OCI-LY7 (cell line): ENCODE results near the gene MTSS2. TPM values are rescaled to one million over a fixed set of nuclear protein-coding genes. Genes with fewer than 3 reads are reported as not detected.
A peak's percentile ranks its signal among the peaks of the same experiment; 100 is the strongest.

Experiments used
- Bru-seq: library from RNA; stranded (reverse); fragments of 400-500 nt; gene quantifications from one replicate; lab custom pipeline; 2021; lab: Mats Ljungman, UMichigan
- BruChase-seq, 2 experiments: library from RNA; stranded (reverse); fragments of 400-500 nt; gene quantifications; one replicate each; lab custom pipeline; 2021; lab: Mats Ljungman, UMichigan
- BruUV-seq: library from RNA; stranded (reverse); fragments of 400-500 nt; replicated peaks from 2 replicates; lab custom pipeline; 2021; lab: Mats Ljungman, UMichigan
- CTCF ChIA-PET: fragments of 300-600 bp; sonication (Branson Sonifier 250); formaldehyde crosslinking; loops from one replicate; lab custom pipeline; 2022; ENCODE audit warnings: antibody characterized with exemption; ENCODE audit not compliant: unreplicated experiment; lab: Charles Lee
- POLR2A ChIA-PET: fragments of 300-600 bp; sonication (Branson Sonifier 250); formaldehyde crosslinking; loops from one replicate; lab custom pipeline; 2022; ENCODE audit warnings: antibody characterized with exemption; lab: Charles Lee
- DNase-seq: peaks from one replicate; pipeline ENCODE4 v3.0.0-alpha.2; 2015; ENCODE audit warnings: low spot score
- H2AFZ ChIP-seq: fragments of 200-600 bp; sonication (generic), shearing (Covaris generic); 2 replicates; pipeline ENCODE4 v1.6.1; 2014; ENCODE audit warnings: mild to moderate bottlenecking, antibody characterized with exemption, low read length, moderate library complexity
- H3K27ac ChIP-seq: fragments of 200-600 bp; sonication (generic); 2 replicates; pipeline ENCODE4 v1.5.1; 2014; ENCODE audit warnings: mixed run types, low read depth, mild to moderate bottlenecking, moderate library complexity, low read length, inconsistent platforms; ENCODE audit not compliant: poor library complexity, severe bottlenecking
- H3K36me3 ChIP-seq: fragments of 200-600 bp; sonication (generic); 2 replicates; pipeline ENCODE4 v1.6.1; 2014; ENCODE audit warnings: mild to moderate bottlenecking, antibody characterized with exemption, low read length, moderate library complexity, mixed read lengths; ENCODE audit not compliant: insufficient read depth
- H3K4me1 ChIP-seq: fragments of 200-600 bp; sonication (generic); 2 replicates; pipeline ENCODE4 v1.5.1; 2014; ENCODE audit warnings: mild to moderate bottlenecking, low read length; ENCODE audit not compliant: insufficient read depth, poor library complexity, severe bottlenecking
- H3K4me2 ChIP-seq: fragments of 200-600 bp; sonication (generic); 2 replicates; pipeline ENCODE4 v1.6.1; 2014; ENCODE audit warnings: mild to moderate bottlenecking, low read length
- H3K4me3 ChIP-seq: fragments of 200-600 bp; sonication (generic); 2 replicates; pipeline ENCODE4 v1.5.1; 2014; ENCODE audit warnings: mild to moderate bottlenecking, low read depth, low read length; ENCODE audit not compliant: poor library complexity, severe bottlenecking
- H3K79me2 ChIP-seq: fragments of 200-600 bp; sonication (generic); 2 replicates; pipeline ENCODE4 v1.6.1; 2016; ENCODE audit warnings: low read depth, mild to moderate bottlenecking, low read length, moderate library complexity, mixed read lengths; ENCODE audit not compliant: insufficient read depth
- H3K9me2 ChIP-seq: fragments of 200-600 bp; sonication (generic); 2 replicates; pipeline ENCODE4 v1.6.1; 2016; ENCODE audit warnings: mild to moderate bottlenecking, low read length, mixed read lengths; ENCODE audit not compliant: insufficient read depth
- H3K9me3 ChIP-seq: fragments of 200-600 bp; sonication (generic); 2 replicates; pipeline ENCODE4 v1.6.1; 2014; ENCODE audit warnings: mild to moderate bottlenecking, mixed run types, low read length, mixed read lengths
- H4K20me1 ChIP-seq: fragments of 200-600 bp; sonication (generic); 2 replicates; pipeline ENCODE4 v1.6.1; 2014; ENCODE audit warnings: mild to moderate bottlenecking, antibody characterized with exemption, low read length, moderate library complexity, mixed read lengths; ENCODE audit not compliant: insufficient read depth
- EZH2phosphoT487 ChIP-seq: fragments of 200-600 bp; sonication (generic); IDR thresholded peaks from 2 replicates; pipeline ENCODE4 v1.6.1; 2018; ENCODE audit warnings: low read depth, borderline replicate concordance, mild to moderate bottlenecking, mixed run types, antibody characterized with exemption, low read length, moderate library complexity, mixed read lengths
- intact Hi-C: fragments of 100-400 bp; cut with micrococcal nuclease; formaldehyde crosslinking; loops from one replicate; pipeline ENCODE4 v1.10.0; 2022; ENCODE audit not compliant: unreplicated experiment
- long read RNA-seq: library from polyadenylated mRNA; stranded (forward); transcript quantifications from one replicate; pipeline ENCODE4 v2.0.0, GENCODE V29; 2022
- total RNA-seq, 2 experiments: library from RNA; depleted of rRNA in 1 of 2; stranded (reverse); fragments of >200 nt in 1 of 2; shearing (Covaris generic) in 1 of 2; gene quantifications; 2 replicates each; pipeline ENCODE4 v1.2.3, GENCODE V29; 2014 to 2022
- TF ChIP-seq, protein P1 (sequence below): fragments of 200-600 bp; sonication (generic); conservative IDR thresholded peaks from 2 replicates; pipeline ENCODE4 v1.5.1; 2014; ENCODE audit warnings: mild to moderate bottlenecking, antibody characterized with exemption, low read length, moderate library complexity, mixed read lengths

MTSS2 gene, protein sequence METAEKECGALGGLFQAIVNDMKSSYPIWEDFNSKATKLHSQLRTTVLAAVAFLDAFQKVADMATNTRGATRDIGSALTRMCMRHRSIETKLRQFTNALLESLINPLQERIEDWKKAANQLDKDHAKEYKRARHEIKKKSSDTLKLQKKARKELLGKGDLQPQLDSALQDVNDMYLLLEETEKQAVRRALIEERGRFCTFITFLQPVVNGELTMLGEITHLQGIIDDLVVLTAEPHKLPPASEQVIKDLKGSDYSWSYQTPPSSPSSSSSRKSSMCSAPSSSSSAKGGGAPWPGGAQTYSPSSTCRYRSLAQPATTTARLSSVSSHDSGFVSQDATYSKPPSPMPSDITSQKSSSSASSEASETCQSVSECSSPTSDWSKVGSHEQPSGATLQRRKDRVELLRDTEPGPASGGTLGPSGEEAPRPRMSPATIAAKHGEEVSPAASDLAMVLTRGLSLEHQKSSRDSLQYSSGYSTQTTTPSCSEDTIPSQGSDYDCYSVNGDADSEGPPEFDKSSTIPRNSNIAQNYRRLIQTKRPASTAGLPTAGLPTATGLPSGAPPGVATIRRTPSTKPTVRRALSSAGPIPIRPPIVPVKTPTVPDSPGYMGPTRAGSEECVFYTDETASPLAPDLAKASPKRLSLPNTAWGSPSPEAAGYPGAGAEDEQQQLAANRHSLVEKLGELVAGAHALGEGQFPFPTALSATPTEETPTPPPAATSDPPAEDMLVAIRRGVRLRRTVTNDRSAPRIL
- total RNA-seq (2014; rRNA removed; shearing (Covaris generic)) (0.05 and 0.19 TPM in 2 replicates), total RNA-seq (2022) (0.17 and 0.33 TPM in 2 replicates), Bru-seq, nascent RNA (percentile 31 among the genes with signal in this experiment), BruChase-seq, experiment 1, labeled RNA remaining after a 6-hour chase (percentile 18 among the genes with signal in this experiment), BruChase-seq, experiment 2, labeled RNA remaining after a 2-hour chase (percentile 28 among the genes with signal in this experiment)
- long read RNA-seq, result 0 reads

DNA sequence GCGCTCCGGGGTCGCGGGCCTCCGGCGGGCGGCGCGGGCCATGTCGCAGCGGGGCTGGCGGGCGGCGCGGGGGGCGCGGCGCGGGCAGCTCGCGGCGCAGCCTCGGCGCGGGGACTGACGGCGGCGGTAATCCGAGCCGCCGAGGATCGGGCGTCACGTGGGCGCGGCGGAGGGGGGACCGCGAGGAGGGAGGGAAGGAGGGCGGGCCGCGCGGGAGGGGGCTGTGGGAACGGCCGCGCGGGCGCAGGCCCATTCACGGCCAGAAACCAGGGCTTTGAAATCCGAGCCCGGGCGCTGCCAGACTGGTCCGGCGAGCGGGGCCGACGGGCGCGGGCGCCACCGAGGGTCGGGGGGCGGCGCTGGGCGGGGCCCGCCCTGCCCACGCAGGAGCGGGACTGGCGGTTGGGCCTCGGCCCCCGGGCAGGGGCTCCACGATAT lies at the start of gene MTSS2:
Gene MTSS2 (minus strand): TSS at position 116 of the 438 bp plus-strand sequence. CDS start 262 bp downstream, outside the sequence.
- CTCF ChIA-PET, result no interaction called here
- H2AFZ ChIP-seq, result no peak within 1 kb of the TSS
- no peaks in the 10 kb centered on the region for H3K9me3 ChIP-seq
- no peaks in the 10 kb centered on the region for H3K9me2 ChIP-seq
- H4K20me1 ChIP-seq, result no peaks in the 10 kb centered on the region
- H3K79me2 ChIP-seq, result no peaks in the 10 kb centered on the region
- no peaks in the 10 kb centered on the region for H3K36me3 ChIP-seq
- H3K27ac ChIP-seq, result no peak within 1 kb of the TSS
- POLR2A ChIA-PET, result no interaction called here
- no peaks in the 10 kb centered on the region for H3K4me1 ChIP-seq
- no peak for TF ChIP-seq EZH2phosphoT487
- TF ChIP-seq, protein P1, sequence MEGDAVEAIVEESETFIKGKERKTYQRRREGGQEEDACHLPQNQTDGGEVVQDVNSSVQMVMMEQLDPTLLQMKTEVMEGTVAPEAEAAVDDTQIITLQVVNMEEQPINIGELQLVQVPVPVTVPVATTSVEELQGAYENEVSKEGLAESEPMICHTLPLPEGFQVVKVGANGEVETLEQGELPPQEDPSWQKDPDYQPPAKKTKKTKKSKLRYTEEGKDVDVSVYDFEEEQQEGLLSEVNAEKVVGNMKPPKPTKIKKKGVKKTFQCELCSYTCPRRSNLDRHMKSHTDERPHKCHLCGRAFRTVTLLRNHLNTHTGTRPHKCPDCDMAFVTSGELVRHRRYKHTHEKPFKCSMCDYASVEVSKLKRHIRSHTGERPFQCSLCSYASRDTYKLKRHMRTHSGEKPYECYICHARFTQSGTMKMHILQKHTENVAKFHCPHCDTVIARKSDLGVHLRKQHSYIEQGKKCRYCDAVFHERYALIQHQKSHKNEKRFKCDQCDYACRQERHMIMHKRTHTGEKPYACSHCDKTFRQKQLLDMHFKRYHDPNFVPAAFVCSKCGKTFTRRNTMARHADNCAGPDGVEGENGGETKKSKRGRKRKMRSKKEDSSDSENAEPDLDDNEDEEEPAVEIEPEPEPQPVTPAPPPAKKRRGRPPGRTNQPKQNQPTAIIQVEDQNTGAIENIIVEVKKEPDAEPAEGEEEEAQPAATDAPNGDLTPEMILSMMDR, result no peak
- H3K4me3 ChIP-seq, result no peak within 1 kb of the TSS
- no peak within 1 kb of the TSS for H3K4me2 ChIP-seq
- no TSS peak for BruUV-seq
- intact Hi-C loops, result no loop called here
- no peak for DNase-seq

DNA sequence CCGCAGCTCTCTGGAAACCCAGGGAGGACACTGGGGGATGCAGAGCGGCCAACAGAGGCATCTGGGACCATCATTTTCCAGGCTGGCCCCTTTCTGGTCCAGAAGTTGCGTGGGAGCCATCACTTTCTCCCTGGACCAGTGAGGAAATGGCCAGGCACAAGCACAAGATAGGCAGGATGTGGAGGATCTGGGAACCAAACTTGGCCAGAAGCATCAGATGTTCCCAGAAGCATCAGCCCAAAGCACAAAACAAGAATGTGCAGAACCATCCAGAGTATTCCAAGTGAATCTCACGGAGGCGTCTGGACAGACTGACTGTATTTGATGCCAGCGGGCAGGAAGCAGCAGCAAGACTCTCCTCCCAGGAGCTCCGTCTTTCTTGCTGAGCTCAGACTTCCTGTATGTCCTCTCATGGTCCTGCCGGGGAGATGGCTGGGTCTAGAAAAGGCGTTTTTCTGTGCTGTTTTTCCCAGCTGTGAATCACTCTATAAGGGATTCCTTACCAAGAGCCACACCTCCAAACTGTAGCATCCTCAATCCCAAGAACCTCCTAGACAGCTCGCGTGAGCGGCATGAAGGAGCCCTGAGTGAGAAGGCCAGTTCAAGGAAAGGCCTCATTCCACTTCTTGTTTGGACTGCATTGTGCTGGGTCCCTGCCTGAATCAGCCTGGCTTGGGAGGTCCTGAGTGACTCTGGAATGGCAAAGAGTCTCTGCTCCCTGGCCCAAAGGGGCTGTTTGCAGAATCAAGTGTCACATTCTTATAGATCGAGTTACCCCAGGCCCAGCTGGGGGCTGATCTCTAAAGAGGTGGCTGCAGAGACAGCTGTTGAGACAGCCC lies 49.5 kb upstream of the MTSS2 start:
- Histone ChIP-seq H3K9me2 (no peaks in the 10 kb centered on the region), H3K4me2 (no peak overlapping the region), H3K27ac (no peak overlapping the region), H2AFZ (no peak overlapping the region), H3K79me2 (no peaks in the 10 kb centered on the region), H3K4me3 (no peak overlapping the region), H3K9me3 (no peaks in the 10 kb centered on the region), H3K4me1 (peaks cover 18% of the 10 kb centered on the region), H3K36me3 (peaks cover 9% of the 10 kb centered on the region; the same call in 1 of the 2 replicates), H4K20me1 (no peaks in the 10 kb centered on the region)
- DNase-seq, result no peak
- TF ChIP-seq, protein P1, result no peak
- no peak for TF ChIP-seq EZH2phosphoT487
- BruUV-seq, result no TSS peak
- CTCF ChIA-PET, result no interaction called here
- intact Hi-C loops, result no loop called here
- POLR2A ChIA-PET, result interaction anchor here (1.0 kb wide), 1 partner anchor 23 kb away, joined by 3 read pairs; no protein-coding TSS in a partner anchor
